Colon (tissue), 2 donors: ENCODE results near the gene PSMD11.

Experiments
- FAIRE-seq: peaks from 2 replicates; lab custom pipeline; 2012; peaks lifted over from hg19 to GRCh38; lab: Jason Lieb, UNC
- donor health status: control.
- donor health status: control.

Gene PSMD11

DNA sequence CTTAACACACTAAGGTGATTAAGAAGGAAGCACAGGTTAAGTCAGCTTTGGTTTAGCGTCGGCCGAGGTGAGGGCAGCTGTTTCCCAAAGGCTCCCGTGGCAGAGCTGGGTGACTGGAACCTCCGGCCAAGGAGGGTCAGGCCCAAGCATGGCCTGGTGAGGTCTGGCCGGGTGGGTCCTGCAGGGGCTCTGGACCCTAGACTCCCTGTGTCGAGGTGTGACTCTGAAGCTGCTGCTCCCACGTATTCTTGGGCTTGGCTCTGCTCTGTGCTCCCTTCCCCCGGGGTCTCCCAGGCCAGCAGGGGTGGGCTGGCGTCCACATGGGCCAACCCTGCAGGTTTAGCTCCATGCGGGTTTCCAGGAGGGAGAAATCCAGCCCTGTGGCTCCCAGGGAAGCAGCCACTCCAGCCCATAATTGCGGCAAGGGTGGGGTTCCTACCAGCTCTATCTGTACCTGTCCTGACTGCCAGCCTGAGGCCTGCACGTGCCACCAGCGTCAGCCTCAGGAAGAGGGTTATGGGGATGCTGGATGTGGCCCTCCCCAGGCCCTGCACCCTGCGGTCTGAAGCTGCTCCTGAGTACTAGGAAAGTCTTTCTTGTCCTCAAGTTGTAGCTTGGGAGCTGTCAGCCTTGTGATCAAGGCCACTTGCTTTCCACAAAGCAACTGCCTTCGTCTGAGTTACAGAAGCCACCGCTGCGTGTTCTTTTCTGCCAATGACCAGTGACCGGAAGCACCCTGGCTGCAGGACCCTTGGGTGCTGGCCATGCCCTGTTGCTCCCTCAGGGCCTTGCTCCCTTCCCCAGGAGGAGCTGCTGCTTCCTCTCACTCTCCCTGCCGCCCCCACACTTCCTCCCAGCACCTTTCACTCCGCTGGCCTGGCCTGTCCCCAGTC lies 47.3 kb downstream of the PSMD11 start:
- FAIRE-seq: no peak

- no peak for FAIRE-seq
These were observed 47.9 kb downstream of the PSMD11 start for GRCh38 chr17:32492264-32492589.

- FAIRE-seq: no peak
These were observed 48.5 kb downstream of the PSMD11 start for GRCh38 chr17:32492648-32493289.

GRCh38 chr17:32493571-32493970 lies 49.3 kb downstream of the PSMD11 start:
- FAIRE-seq: no peak

DNA sequence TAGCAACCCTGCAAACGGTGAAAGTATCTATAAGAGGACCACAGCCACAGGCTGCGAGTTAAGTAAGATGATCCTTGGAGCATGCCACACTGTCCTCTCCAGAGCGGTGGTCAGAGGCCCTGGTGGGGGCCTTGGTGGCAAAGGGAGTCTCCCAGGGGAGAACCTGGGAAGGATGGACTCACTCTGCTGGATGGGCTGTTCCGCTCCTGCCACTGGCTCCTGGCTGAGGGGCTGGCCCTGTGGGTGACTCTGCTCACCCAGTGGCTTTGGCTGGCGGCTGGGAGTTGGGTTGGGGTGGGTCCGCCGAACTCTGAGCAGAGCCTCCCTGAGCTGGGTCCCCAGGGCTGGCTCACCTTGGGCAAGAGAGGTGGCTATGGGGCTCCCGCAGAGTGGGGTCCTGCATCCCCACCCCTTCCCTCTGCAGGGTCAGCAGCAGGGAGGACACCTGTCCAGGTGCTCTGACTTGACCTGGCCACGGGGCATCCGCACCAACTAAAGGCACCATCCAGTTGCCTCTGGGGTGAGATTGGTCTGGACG lies 49.7 kb downstream of the PSMD11 start:
- FAIRE-seq: no peak

GRCh38 chr17:32494621-32495358 lies 50.5 kb downstream of the PSMD11 start:
- FAIRE-seq: no peak

DNA sequence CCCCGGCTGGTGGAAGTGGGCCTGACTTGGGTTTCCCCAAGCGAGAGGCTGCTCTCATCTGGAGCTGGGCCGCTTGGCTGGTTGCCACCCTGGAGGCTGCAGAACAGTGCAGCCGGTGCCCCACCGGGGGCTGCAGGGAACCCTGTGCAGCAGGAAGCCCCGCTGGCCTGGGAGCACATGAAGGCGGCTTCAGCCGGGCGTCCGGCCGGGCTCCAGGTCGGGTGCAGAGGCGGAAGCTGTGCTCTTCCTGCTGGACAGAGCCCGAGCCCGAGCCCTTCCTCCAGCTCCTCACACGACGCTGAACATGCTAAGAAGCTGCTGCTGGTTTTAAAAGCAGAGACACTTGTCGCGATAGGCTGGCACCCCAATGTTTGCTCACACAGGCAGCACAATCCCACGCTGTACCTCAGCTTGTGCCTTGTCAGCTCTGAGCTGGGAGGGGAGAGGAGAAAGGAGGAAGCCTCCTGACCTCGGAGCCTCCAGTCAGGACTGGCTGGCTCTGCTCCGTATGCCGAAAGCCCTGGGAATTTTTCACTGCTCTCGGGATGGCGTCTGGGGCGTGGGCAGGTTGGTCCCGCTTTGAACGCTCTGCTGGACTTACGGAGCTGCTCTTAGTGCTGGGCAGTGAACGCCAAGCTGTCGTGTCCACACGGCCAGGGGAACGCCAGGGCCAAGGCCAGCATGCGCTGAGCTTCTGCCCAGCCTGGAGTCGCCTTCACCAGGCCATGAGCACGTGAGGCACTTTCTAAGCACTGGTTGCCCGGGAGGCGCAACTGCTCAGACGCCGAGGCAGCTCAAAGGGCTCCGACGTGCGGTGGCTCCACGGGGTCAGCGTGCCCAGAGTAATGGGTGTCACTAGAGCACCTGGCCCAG lies 51.3 kb downstream of the PSMD11 start:
- FAIRE-seq: no peak

- FAIRE-seq: no peak
These were observed 52.2 kb downstream of the PSMD11 start for GRCh38 chr17:32496395-32497073.

DNA sequence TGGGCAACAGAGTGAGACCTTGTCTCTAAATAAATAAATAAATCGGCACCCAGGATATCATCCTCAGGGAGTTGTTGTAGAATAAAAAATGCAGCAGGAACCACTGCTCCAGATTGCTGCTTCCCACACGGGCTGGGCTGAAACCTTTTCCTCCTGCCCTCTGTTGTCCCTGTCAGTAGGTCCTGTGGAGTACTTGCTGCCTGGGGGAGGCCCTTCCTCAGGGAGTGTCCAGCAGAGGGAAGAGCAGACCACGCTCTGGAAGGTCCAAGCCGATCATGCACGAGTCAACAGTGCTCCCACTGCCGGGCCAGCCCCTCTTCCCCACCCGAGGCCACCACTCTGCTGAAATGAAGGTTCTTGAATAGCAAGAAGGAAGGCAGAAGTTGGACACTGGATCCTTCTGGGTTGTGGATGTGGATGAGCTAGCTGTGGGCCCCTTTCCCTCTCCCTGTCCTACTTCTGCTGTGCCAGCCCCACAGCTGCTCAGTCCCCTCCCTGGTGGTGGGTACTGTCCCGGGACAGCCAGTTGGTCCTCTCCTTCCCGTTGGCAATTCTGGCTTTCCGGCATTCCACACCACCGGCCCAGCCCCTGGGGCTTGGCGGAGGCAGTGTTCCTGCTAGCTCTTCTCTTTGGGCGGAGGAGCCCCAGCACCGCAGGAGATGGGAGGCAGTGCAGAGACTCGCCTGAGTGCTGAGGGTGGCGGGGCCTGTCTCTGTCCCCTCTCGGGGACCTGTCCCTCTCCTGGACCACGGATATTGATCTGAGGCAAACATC lies 53.3 kb downstream of the PSMD11 start:
- FAIRE-seq: no peak

DNA sequence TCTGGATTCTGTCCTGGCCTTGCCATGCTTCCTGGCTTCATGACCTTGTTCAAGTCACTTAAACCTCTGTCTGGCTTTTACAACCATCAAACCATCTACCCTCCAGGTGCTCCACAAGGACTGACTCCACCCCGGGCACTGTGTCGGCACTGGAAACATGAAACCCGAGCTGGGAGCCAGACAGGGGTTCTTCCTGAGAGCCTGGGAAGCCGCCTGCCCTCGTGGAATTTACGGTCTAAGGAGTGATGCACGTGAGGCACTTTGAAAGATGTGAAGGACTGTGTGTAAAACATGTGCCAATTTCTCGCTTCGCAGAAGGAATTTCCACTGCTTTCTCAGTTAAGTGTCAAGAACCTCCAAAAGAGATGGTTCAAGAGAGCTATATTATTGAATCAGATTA lies 54.1 kb downstream of the PSMD11 start:
- no peak for FAIRE-seq

DNA sequence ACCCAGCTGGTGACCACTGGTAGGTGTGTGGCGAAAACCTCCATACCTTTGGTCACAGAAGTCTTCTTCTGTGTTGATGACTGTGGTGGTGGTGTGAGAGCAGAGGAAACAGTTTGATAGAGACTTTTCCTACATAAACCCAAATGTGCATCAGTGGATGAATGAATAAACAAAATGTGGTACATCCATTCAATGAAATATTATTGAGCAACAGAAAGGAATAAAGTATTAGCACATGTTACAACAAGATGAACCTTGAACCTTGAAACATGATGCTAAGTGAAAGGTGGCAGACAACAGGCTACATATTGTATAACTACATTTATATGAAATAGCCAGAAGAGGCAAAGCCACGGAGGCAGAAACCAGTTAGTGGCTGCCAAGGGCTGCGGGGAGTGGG lies 57.7 kb downstream of the PSMD11 start:
- no peak for FAIRE-seq

- FAIRE-seq: no peak
These were observed 58.4 kb downstream of the PSMD11 start for GRCh38 chr17:32502710-32503109.

DNA sequence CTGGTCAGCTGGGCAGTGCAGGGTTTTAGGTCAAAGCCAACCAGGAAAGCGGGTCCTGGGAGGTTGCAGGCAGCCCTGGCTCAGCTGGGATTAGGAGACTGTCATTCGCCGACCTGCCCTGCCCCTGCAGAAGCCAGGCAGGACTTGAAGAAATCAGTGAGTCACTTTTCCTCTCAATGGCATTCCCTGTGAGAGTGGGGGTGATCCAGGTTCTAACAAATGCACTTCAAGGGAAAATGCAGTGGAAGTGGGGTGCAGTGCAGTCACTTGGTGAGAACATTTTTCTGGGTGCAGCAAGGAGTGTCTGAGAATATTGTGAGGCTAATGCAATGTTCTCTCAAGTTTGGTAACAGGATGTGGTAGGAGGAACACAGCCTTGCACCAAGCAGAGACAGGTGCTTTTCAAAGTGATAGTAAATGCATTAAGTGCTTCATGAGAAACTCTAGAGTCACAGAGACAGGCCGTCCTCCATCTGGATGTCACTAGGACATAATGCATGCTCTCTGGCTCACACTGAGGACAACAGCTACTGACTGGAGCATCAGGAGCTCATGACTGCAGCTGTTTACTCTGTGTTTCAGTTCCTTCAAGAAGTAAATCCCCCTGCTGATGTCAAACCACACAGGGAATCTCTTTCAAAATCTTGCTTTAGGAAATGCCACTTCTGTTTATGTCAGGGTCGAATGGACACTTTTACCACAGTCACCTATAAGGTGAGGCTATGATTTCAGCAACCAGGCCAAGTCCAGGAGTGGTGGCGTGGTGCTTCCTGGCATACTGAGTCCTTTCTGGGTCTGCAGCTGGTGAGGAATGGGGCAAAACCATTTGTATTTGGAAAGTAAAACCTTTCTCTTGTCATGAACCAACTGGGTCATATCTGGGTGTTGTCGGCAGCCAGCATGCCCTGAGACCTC lies 59.2 kb downstream of the PSMD11 start:
- no peak for FAIRE-seq

DNA sequence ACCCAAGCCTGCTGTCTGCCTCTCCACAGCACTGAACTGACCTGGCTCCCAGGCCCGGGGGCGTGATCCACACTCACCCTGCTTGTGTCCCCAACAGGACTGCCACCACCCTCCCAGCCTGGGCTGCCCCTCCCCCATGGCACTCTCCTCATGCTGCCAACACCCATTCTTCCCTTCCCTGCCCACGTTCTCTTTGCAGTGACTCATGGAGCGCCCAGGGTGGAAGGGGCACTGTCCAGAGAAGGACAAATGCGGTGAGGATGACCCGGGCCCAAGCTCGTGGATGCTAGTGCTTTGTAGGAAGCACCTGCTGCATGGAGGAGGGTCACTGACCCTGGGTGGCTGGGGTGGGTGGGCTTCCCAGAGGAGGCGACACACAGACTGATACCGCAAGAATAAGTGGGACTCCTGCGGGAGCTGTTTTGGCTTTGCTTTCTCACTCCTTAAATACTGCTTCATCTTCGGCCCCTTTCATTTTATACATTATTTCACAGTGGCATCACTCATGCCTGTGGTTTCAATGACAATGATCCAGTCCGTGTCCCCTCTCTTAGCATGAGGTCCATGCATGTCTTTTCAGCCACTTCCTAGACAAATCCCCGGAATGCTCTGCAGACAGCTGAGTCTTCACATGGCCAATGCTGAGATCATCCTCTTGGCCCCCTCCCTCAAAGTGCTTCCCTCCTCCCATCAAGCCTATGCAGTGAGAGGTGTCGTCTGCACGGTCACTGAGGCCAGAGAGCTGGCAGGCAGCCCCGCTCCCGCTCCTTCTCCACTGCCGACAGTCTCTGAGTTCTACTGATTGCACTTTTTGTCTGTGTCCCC lies 60.1 kb downstream of the PSMD11 start:
- no peak for FAIRE-seq

DNA sequence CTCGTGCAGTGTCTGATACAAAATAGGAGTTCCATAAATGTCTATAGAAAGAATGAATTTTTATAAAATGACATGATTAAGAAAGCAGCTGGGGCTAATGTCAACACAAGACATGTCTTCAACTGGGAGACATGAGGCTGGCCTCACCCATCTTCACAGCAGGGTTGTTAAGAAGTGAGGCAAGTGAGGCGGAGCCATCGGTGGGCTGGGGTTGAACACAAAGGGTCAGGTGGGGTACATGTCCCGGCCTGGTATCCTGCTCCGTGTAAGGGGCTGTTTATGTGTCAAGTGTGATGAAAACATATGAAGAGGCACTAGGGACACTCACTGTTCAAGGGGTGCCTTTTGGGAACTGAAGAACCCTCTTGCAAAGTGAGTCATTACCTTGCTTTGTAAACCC lies 64.6 kb downstream of the PSMD11 start:
- FAIRE-seq: no peak

DNA sequence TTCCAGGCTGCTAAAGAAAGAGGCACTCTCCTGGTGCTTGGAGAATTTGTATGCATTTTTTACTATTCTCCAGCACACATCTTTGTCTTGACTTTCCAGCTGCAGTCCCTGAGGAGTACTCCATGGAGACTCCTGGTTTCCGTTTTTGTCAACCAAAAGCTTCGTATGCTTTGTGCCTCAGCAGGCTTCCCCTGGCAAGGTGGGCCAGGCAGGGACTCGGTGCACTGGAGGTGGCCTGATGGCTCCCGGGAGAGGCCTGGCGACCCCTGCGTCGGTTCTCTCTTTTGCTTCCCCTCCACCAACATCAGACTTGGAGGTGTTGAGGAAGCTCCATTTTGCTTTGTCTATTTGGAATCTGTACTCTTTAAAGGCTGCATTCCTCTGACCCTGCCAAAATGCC lies 66.2 kb downstream of the PSMD11 start:
- FAIRE-seq: no peak

- FAIRE-seq: no peak
These were observed 68.0 kb downstream of the PSMD11 start for GRCh38 chr17:32512328-32512727.

GRCh38 chr17:32513579-32513978 lies 69.3 kb downstream of the PSMD11 start:
- no peak for FAIRE-seq
